Measurements from ENCODE around the gene SOX1.

The SOX1 gene

DNA sequence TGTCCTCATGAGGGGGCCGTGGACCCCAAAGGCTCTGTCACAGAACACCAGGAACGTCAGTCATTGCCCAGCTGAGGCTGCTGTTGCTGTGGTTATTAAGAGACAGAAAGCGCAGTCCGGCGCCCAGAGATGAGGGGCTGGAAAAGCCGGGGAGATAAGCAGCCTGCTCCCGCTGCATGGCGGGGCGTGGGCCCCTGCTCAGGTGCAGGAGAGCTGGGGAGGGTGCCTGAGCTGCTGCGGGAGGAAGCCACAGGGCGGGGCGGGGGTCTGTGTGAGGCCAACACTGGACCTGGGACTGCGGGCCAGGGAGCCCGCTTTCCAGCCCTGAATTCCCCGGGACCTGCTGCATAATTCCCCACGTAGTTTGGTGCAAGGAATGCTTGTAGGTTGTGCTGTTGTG, 11.3 kb downstream of the SOX1 start:
- no peak overlapping the region for H3K4me3 ChIP-seq (ENCODE audit: low read length)
- DNase-seq (ENCODE audit: low read depth) = no peak
- TF ChIP-seq, protein P1, sequence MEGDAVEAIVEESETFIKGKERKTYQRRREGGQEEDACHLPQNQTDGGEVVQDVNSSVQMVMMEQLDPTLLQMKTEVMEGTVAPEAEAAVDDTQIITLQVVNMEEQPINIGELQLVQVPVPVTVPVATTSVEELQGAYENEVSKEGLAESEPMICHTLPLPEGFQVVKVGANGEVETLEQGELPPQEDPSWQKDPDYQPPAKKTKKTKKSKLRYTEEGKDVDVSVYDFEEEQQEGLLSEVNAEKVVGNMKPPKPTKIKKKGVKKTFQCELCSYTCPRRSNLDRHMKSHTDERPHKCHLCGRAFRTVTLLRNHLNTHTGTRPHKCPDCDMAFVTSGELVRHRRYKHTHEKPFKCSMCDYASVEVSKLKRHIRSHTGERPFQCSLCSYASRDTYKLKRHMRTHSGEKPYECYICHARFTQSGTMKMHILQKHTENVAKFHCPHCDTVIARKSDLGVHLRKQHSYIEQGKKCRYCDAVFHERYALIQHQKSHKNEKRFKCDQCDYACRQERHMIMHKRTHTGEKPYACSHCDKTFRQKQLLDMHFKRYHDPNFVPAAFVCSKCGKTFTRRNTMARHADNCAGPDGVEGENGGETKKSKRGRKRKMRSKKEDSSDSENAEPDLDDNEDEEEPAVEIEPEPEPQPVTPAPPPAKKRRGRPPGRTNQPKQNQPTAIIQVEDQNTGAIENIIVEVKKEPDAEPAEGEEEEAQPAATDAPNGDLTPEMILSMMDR (IDR thresholded peaks at IDR 0.05; ENCODE audit: insufficient read depth, low read depth, low read length, missing control alignments) = no peak

DNA sequence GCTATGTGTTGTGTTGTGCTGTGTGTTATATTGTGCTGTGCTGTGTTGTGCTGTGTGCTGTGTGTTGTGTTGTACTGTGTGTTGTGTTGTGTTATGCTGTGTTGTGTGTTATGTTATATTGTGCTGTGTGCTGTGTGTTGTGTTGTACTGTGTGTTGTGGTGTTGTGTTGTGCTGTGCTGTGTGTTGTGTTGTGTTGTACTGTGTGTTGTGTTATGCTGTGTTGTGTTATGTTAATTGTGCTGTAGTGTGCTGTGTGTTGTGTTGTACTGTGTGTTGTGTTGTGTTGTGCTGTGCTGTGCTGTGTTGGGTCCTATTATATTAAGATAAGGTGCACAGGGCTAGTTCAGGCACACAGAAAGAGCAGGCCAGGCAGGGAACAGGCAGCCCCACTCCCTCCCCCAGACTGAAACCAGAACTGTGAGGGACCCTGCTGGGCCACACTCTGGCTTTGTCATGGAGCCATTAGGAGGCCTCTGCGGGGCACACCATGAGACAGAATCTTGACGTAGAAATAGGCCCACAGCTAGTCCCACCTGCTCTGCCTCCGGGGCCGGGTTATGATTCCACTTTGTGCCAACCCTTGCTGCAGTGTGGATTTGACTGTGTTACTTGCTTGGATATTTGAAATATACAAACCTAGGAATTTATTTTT, 12.1 kb downstream of the SOX1 start:
- no peak for DNase-seq (ENCODE audit: low read depth)
- TF ChIP-seq, protein P1 (IDR thresholded peaks at IDR 0.05; ENCODE audit: insufficient read depth, low read depth, low read length, missing control alignments) = no peak
- no peak overlapping the region for H3K4me3 ChIP-seq (ENCODE audit: low read length)

DNA sequence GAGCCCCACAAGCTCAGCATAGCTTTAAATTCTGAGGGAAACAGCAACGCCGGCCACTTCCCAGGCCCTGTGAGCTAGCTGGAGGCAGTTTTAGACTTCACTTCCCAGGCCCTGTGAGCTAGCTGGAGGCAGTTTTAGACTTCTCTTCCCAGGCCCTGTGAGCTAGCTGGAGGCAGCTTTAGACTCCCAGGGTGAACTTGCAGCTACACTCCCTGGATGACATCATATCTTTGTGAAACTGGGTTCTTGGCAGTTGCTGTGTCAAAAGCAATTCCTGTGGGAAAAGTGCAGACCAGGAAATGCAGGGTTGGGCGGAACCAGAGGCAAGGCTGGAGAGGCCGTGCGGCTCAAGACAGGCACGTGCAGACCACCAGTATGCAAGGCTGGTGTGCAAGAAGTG, 12.7 kb downstream of the SOX1 start:
- TF ChIP-seq, protein P1 (IDR thresholded peaks at IDR 0.05; ENCODE audit: insufficient read depth, low read depth, low read length, missing control alignments) = no peak
- H3K4me3 ChIP-seq (ENCODE audit: low read length) = no peak overlapping the region
- DNase-seq (ENCODE audit: low read depth) = peak; percentile 4

DNA sequence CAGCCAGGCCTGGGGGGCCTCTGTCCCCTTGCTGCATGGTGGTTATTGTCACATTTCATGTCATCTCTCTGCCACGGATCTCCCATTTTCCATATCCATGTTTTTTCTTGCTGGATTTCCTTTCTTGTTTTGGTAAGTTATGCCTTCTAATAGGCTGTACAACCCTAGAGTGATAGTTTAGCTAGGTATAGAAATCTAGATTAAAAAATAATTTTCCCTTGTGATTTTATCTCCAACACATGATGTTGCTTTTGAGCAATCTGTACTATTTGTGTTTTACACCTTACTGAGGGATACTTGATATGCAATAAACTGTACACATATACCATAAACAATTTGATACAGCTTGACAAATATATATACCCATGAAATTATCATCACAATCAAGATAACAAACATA, 17.0 kb downstream of the SOX1 start:
- no peak overlapping the region for H3K4me3 ChIP-seq (ENCODE audit: low read length)
- DNase-seq (ENCODE audit: low read depth) = no peak
- TF ChIP-seq, protein P1 (IDR thresholded peaks at IDR 0.05; ENCODE audit: insufficient read depth, low read depth, low read length, missing control alignments) = no peak

DNA sequence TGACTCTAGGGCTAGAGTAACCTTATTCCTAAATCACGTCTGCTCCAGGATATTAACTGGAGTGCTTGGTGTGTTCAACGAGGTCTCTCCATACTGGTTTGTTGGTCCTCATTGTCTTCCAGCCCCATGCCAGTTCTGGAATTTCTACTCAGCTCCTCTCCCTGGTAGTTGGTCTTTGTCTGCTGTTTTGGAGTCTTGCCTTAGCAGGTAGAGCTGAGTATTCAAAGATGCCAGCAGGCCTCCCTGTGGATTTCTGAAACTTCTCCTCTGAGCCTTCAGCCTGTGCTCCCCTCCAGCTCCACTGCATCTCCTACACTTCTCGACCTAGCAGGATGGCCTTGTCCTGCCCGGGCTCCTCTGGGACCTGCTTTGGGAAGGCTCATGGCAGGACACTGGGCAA, 25.5 kb downstream of the SOX1 start:
- H3K4me3 ChIP-seq (ENCODE audit: low read length) = no peak overlapping the region
- TF ChIP-seq, protein P1 (IDR thresholded peaks at IDR 0.05; ENCODE audit: insufficient read depth, low read depth, low read length, missing control alignments) = no peak
- DNase-seq (ENCODE audit: low read depth) = no peak

DNA sequence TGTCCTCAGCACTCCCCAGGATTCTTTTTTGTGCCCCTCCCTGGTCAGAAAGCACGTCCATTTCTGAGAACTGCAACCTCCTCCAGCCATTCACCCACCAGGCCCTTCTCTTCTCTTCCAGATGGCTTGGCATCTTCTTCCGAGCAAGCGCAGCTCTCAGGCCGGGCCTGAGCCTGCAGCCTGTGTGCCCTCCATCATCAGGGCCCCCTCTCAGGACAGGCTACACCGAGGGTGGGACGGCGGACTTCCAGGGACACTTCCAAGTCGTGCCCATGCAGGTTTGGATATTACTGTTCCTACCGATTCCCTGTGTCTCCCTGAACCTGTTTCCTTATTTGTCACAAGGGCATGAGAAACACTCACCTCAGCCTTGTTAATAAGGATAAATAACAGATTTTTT, 28.4 kb downstream of the SOX1 start:
- no peak for DNase-seq (ENCODE audit: low read depth)
- TF ChIP-seq, protein P1 (IDR thresholded peaks at IDR 0.05; ENCODE audit: insufficient read depth, low read depth, low read length, missing control alignments) = no peak
- no peak overlapping the region for H3K4me3 ChIP-seq (ENCODE audit: low read length)

DNA sequence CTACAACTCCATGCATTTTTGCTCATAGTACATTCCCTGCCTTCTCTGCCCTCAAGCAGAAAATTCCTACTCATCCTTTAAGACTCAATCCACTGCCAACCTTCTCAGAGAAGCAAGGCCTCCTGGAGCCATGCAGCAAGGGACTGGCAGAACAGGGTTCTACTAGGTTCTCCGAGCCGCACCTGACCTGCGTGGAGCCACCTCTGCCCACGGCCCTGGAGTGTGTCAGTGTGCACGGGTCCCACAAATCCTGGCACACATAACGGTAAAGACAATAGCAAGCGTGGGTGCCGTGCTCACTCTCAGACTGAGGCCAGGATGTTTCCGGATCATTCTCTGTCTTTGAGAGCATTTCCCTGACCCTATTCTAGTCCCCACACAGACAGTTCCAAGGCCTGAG, 30.0 kb downstream of the SOX1 start:
- DNase-seq (ENCODE audit: low read depth) = no peak
- no peak overlapping the region for H3K4me3 ChIP-seq (ENCODE audit: low read length)
- TF ChIP-seq, protein P1 (IDR thresholded peaks at IDR 0.05; ENCODE audit: insufficient read depth, low read depth, low read length, missing control alignments) = no peak
